HFFc6 (cell line): ENCODE data around the gene DICER1. TPM values are rescaled to one million over a fixed set of nuclear protein-coding genes. Genes with fewer than 3 reads are reported as not detected.

Experiments used
- DNase-seq: peaks from one replicate; pipeline ENCODE4 v3.0.0-alpha.2; 2018
- H3K27ac Mint-ChIP-seq: 2 replicates; pipeline ENCODE4 v1.8.0; 2020; ENCODE audit warnings: mild to moderate bottlenecking, mixed read lengths
- H3K27me3 Mint-ChIP-seq: 2 replicates; pipeline ENCODE4 v1.8.0; 2021; ENCODE audit warnings: mild to moderate bottlenecking, moderate library complexity, mixed read lengths; ENCODE audit not compliant: insufficient read depth
- H3K36me3 Mint-ChIP-seq: 2 replicates; pipeline ENCODE4 v1.8.0; 2021; ENCODE audit warnings: low read depth, mixed read lengths
- H3K4me1 Mint-ChIP-seq: 2 replicates; pipeline ENCODE4 v1.8.0; 2020; ENCODE audit warnings: low read depth, mixed read lengths
- H3K4me3 Mint-ChIP-seq: 2 replicates; pipeline ENCODE4 v1.8.0; 2020; ENCODE audit warnings: mild to moderate bottlenecking, moderate library complexity, mixed read lengths
- H3K9me3 Mint-ChIP-seq: 2 replicates; pipeline ENCODE4 v1.8.0; 2020; ENCODE audit warnings: mild to moderate bottlenecking, mixed read lengths
- CTCF ChIP-seq: fragments of 200-600 bp; sonication (generic); IDR thresholded peaks from 2 replicates; pipeline ENCODE4 v1.5.0; 2021; ENCODE audit warnings: antibody characterized with exemption, mild to moderate bottlenecking
- total RNA-seq, 6 experiments: library from RNA; stranded (reverse); fragmentation: NEBNext Ultra II Directional; extraction: Animal tissue kit (Norgen Biotek cat#: 25700); gene quantifications; 2 replicates in 1 of 6; 3 replicates in 5 of 6; pipeline ENCODE4 v1.2.3, GENCODE V29; 2021

The DICER1 gene
- total RNA-seq, 6 experiments from 2014 or later, result 34.0 to 40.0 (median 37.6) TPM

DNA sequence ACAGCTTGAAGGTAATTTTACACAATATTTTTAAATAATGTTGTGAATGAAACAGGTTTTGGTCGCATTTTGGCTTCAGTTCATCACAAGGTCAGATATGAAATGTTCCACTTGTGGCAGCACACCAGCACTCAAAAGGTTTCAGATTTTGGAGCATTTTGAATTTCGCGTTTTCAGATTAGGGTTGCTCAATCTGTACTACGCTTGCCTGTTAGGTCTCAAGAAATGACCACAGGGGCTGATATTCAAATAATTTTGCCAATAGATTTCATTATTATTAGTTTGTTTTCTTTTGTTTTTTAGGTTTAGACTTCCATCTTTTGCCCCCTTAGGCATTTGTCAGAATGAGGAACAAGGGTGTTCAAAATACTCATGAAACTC, 29.8 kb downstream of the DICER1 start:
- Mint-ChIP-seq H3K36me3 (peaks cover 44% of the 10 kb centered on the region), H3K9me3 (no peaks in the 10 kb centered on the region), H3K27me3 (no peaks in the 10 kb centered on the region), H3K4me1 (peaks cover 18% of the 10 kb centered on the region), H3K4me3 (no peak overlapping the region), H3K27ac (no peak overlapping the region)
- TF ChIP-seq CTCF, result no peak
- no peak for DNase-seq

DNA sequence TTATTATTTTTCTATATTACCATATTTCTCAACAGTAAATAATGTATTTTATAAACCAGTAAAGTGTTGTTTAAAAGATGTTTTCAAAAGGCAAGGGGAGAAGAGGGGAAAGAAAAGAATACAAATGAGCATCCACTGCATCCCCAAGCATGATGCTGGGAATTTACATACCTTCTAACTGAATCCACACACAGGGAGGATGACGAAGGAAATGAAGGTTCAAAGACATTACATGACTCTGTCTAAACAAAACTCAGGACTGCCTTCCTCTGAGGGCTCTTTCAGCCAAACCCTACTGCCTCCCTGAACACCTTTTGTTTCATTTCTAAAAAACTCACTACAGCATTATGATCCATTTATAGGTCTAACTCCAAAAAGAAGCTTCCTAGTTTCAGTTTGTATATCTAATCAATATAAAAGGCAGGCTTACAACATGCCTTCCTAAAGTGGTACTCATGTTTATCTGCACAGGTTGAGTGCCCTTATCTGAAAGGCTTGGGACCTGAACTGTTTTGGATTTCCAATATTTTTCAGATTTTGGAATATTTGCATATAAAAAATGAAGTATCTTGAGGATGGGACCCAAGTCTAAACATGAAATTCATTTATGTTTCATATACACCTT, 30.3 kb downstream of the DICER1 start:
- Mint-ChIP-seq H3K36me3 (peaks cover 41% of the 10 kb centered on the region), H3K27me3 (no peaks in the 10 kb centered on the region), H3K9me3 (no peaks in the 10 kb centered on the region), H3K4me1 (peaks cover 18% of the 10 kb centered on the region; the same call in 1 of the 2 replicates), H3K4me3 (no peak overlapping the region), H3K27ac (no peak overlapping the region)
- no peak for TF ChIP-seq CTCF
- DNase-seq, result no peak

GRCh38 chr14:95125915-95126314, 31.4 kb downstream of the DICER1 start:
- H3K27ac Mint-ChIP-seq, result no peak overlapping the region; the same call in 1 of the 2 replicates
- no peaks in the 10 kb centered on the region for H3K27me3 Mint-ChIP-seq
- peaks cover 19% of the 10 kb centered on the region; the same call in 1 of the 2 replicates for H3K4me1 Mint-ChIP-seq
- no peak for TF ChIP-seq CTCF
- peaks cover 41% of the 10 kb centered on the region for H3K36me3 Mint-ChIP-seq
- no peaks in the 10 kb centered on the region for H3K9me3 Mint-ChIP-seq
- no peak for DNase-seq
- no peak overlapping the region for H3K4me3 Mint-ChIP-seq

- H3K4me1 Mint-ChIP-seq, result peaks cover 19% of the 10 kb centered on the region; the same call in 1 of the 2 replicates
- H3K36me3 Mint-ChIP-seq, result peaks cover 41% of the 10 kb centered on the region
- DNase-seq, result no peak
- no peak overlapping the region for H3K27ac Mint-ChIP-seq
- H3K27me3 Mint-ChIP-seq, result no peaks in the 10 kb centered on the region
- H3K9me3 Mint-ChIP-seq, result no peaks in the 10 kb centered on the region
- TF ChIP-seq CTCF, result no peak
- no peak overlapping the region for H3K4me3 Mint-ChIP-seq
These were observed 32.1 kb downstream of the DICER1 start for GRCh38 chr14:95125221-95125620.

DNA sequence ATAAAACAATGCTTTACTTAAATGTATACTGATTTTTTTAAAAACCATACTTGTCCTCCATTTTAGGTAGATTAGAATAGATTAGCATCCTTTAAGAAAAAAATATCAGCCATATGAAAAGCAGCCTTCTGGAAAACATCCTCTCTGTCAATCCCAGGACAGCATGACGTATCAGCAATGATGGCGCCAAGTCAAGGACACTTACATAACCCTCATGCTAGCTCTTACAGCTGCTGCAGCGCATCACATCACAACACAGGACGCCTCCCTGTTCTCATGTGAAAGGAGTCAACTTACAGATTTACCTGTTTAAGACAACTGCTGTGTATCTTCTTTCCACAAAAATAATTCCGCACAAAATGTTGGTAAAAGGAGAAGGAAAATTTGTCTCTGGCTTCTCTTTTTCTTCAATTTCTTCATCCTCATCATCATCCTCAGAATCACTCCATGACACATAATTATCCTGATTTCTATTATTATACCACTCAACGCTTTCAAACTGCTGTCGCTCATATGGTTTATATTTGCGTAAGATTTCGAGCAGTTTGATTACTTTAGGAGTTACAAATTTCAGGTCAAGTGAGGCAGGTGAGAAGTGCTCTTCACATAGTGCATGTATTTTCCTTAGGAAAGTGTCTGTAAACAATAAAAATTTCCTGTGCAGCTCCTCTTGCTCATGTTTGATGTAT, 33.3 kb downstream of the DICER1 start:
- Mint-ChIP-seq H3K4me3 (no peak overlapping the region), H3K4me1 (peaks cover 24% of the 10 kb centered on the region; the same call in 1 of the 2 replicates), H3K27ac (no peak overlapping the region), H3K9me3 (no peaks in the 10 kb centered on the region), H3K27me3 (no peaks in the 10 kb centered on the region), H3K36me3 (peaks cover 32% of the 10 kb centered on the region)
- no peak for DNase-seq
- no peak for TF ChIP-seq CTCF
